Thymus (tissue), 11 donors: ENCODE data around the gene ADGRE2. TPM values are rescaled to one million over a fixed set of nuclear protein-coding genes. Genes with fewer than 3 reads are reported as not detected.

Experiments
- DNase-seq, 9 donors: peaks; one replicate each; pipeline ENCODE4 v3.0.0-alpha.2; 2013; ENCODE audit warnings: low spot score in 9 of 9, low read depth in 6 of 9, missing footprints in 1 of 9
- H3K27ac ChIP-seq, 2 donors: one replicate each; pipeline ENCODE4 v1.5.1; 2013; ENCODE audit warnings: control low read depth in 1 of 2, low read depth in 1 of 2, low read length in 1 of 2, mild to moderate bottlenecking in 1 of 2, moderate library complexity in 1 of 2
- H3K27me3 ChIP-seq, 2 donors: one replicate each; pipeline ENCODE4 v1.5.1; 2013; ENCODE audit warnings: low read length in 1 of 2; ENCODE audit not compliant: control insufficient read depth in 2 of 2, insufficient read depth in 1 of 2
- H3K36me3 ChIP-seq, 2 donors: one replicate each; pipeline ENCODE4 v1.5.1; 2013; ENCODE audit warnings: low read length in 1 of 2, mild to moderate bottlenecking in 1 of 2, moderate library complexity in 1 of 2; ENCODE audit not compliant: control insufficient read depth in 2 of 2, insufficient read depth in 2 of 2
- H3K4me1 ChIP-seq, 2 donors: one replicate each; pipeline ENCODE4 v1.5.1; 2013; ENCODE audit warnings: low read length in 2 of 2; ENCODE audit not compliant: control insufficient read depth in 2 of 2, insufficient read depth in 2 of 2
- H3K4me3 ChIP-seq, 2 donors: one replicate each; pipeline ENCODE4 v1.5.1; 2013; ENCODE audit warnings: low read length in 2 of 2, control low read depth in 1 of 2, mild to moderate bottlenecking in 1 of 2
- H3K9me3 ChIP-seq, 2 donors: one replicate each; pipeline ENCODE4 v1.5.1; 2013; ENCODE audit warnings: low read length in 1 of 2, mild to moderate bottlenecking in 1 of 2; ENCODE audit not compliant: control insufficient read depth in 2 of 2, insufficient read depth in 1 of 2
- WGBS: extraction: QIAGEN DNeasy Blood & Tissue Kit; methylation state at CpG from one replicate; pipeline ENCODE4 v1.1.7; 2013; 5-methylcytosine and 5-hydroxymethylcytosine counted together
- polyA plus RNA-seq: library from polyadenylated mRNA; stranded (reverse); fragments of 200-250 nt; gene quantifications from one replicate; pipeline ENCODE4 v1.2.3, GENCODE V29; 2013
- total RNA-seq: library from RNA; stranded (reverse); fragments of 120-200 nt; gene quantifications from one replicate; pipeline ENCODE4 v1.2.4, GENCODE V29; 2013
- donor health status: healthy.

The ADGRE2 gene
- total and polyA plus RNA-seq, 2 donors = 1.2 to 3.4 TPM

- H3K9me3 ChIP-seq = peaks cover 1 to 6% of the 10 kb centered on the region in 2 donors
- no peaks in the 10 kb centered on the region for H3K27me3 ChIP-seq
- H3K4me1 ChIP-seq = no peaks in the 10 kb centered on the region
- H3K4me3 ChIP-seq = no peak overlapping the region
- peaks cover 59 to 71% of the 10 kb centered on the region in 2 donors for H3K36me3 ChIP-seq
- H3K27ac ChIP-seq = no peak overlapping the region
- 92% methylated on average over 8 of the region's 8 CpGs for WGBS
- no peak for DNase-seq
These were observed 78.7 kb downstream of the ADGRE2 start for GRCh38 chr19:14699641-14700040.

DNA sequence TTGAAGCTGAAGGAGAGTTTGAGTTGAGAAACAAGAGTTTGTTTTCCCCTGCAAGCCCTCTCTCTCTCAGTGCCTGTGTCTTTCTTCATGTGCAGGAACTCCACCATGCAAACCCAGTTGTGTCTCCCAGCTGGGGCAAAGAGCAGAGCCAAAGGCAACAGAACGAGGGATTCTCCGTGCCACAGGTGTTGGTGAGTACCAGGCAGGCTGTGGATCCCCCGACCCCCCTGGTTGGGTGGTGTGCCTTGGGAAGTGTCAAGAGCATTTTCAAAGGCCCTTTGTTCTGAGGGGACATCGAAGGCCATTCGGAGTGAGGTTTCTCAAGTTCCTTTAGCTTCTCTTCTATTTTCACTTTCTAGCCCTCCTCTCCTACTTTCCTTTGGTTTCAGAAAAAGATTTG is 82.9 kb downstream of the ADGRE2 start:
- 99% methylated on average over 5 of the region's 5 CpGs for whole genome bisulfite sequencing
- Histone ChIP-seq H3K9me3 (no peaks in the 10 kb centered on the region), H3K27ac (no peak overlapping the region), H3K36me3 (peaks cover 30 to 34% of the 10 kb centered on the region in 2 donors), H3K4me1 (peaks cover under 1 to 2% of the 10 kb centered on the region in 2 donors), H3K4me3 (no peak overlapping the region), H3K27me3 (no peaks in the 10 kb centered on the region)
- no peak for DNase-seq

GRCh38 chr19:14694641-14695266 is 83.6 kb downstream of the ADGRE2 start:
- Histone ChIP-seq H3K27ac (no peak overlapping the region), H3K36me3 (peaks cover 23 to 26% of the 10 kb centered on the region in 2 donors), H3K4me3 (no peak overlapping the region), H3K4me1 (peaks cover 3 to 5% of the 10 kb centered on the region in 2 donors), H3K9me3 (no peaks in the 10 kb centered on the region), H3K27me3 (no peaks in the 10 kb centered on the region)
- no peak for DNase-seq
- WGBS = 98% methylated on average over 13 of the region's 13 CpGs

DNA sequence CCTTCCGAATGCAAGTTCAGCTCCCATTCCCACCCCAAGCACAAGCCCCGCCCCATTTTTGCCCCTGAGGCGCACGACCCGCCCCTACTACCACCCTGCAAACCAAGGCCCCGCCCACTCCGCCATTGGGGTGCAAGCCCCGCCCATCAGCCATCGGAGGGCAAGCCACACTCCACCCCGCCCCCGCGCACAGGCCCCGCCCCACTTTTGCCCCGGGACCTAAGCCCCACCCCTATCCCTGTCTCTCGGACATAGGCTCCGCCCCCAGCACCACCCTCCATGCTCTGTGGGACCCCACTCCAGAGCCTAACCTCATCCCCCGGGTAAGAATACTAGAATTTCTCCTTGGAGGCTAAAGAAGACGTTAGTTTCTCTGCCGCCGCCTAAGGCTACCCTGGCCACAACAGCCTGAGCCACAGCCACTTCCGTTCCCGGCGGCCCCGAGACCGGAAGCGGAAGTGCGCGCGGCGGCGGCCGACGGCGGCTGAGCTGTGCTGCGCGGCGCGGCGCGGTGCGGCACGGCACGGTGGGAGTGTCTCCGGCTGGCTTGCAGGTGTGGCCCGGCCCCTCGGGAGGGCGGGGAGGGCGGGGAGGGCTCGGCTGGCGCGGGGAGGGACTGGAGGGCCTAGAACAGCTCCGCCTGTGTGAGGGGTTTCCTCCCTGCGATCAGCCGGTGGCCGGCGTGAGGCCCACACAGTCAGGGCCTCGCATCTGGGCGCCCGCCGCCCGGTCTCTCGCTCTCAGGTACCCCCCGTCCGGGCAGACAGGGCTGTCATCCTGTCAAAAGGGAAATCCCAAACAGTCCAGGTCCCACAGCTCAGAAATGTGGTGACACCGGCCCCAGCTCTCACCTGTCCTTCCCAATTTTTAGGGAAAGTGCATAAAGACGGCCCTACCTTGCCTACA is 88.5 kb downstream of the ADGRE2 start, which contains the start of gene ZNF333:
ZNF333 (plus strand) TSS at position 451 of the 906 bp plus-strand sequence. CDS start 3,444 bp downstream, outside the sequence.
- Histone ChIP-seq H3K4me1 (peaks cover 3 to 9% of the 10 kb centered on the region in 2 donors), H3K27me3 (no peaks in the 10 kb centered on the region), H3K9me3 (no peaks in the 10 kb centered on the region), H3K4me3 (peak within 1 kb of the TSS; percentile 80 to 91), H3K27ac (peak within 1 kb of the TSS; percentile 98 to 100), H3K36me3 (peaks cover 2% of the 10 kb centered on the region in 2 donors)
- peak; percentile 76 to 95 (median 89) for DNase-seq
- under 1% methylated on average over 66 of the region's 66 CpGs for WGBS

GRCh38 chr19:14686411-14686810 is 91.9 kb downstream of the ADGRE2 start:
- Histone ChIP-seq H3K36me3 (no peaks in the 10 kb centered on the region), H3K27ac (no peak overlapping the region), H3K9me3 (no peaks in the 10 kb centered on the region), H3K27me3 (no peaks in the 10 kb centered on the region), H3K4me3 (no peak overlapping the region), H3K4me1 (peaks cover 3 to 9% of the 10 kb centered on the region in 2 donors)
- 61% methylated on average over 3 of the region's 3 CpGs for WGBS
- DNase-seq = peak in 1 of 9 donors; percentile 10

DNA sequence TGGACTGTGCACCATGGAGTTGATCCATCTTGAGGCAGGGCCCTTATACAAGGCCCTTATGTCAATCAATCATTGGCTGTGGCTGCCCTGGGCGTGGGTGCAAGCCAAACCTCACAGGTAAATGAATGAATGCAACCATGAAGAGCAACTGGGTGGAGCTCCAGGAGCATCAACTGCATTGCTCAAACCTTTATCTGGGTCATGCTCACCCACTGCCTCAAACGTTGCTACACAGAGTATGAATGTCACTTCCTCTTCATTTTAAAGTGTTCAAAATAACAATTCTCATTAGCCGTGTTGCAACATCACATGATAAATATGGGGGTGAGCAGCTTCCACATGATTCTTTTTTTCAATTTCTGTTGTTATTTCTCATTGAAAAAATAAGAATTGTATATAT is 94.9 kb downstream of the ADGRE2 start:
- H3K9me3 ChIP-seq = no peaks in the 10 kb centered on the region
- DNase-seq = peak in 1 of 9 donors; percentile 7
- H3K27ac ChIP-seq = no peak overlapping the region
- H3K36me3 ChIP-seq = no peaks in the 10 kb centered on the region
- H3K4me3 ChIP-seq = no peak overlapping the region
- no peaks in the 10 kb centered on the region for H3K4me1 ChIP-seq
- WGBS = 46% methylated on average over 3 of the region's 3 CpGs
- H3K27me3 ChIP-seq = no peaks in the 10 kb centered on the region

Other genes with a start within 250 kb of the ADGRE2 start
- 51.3 TPM for gene TECR, start 249.0 kb downstream of the ADGRE2 start, total RNA-seq
- gene TECR, start 249.0 kb downstream of the ADGRE2 start, polyA plus RNA-seq = 143 TPM
- 255 TPM for gene NDUFB7, start 206.5 kb downstream of the ADGRE2 start, total RNA-seq
- gene NDUFB7, start 206.5 kb downstream of the ADGRE2 start, polyA plus RNA-seq = 216 TPM
- gene CLEC17A, start 195.5 kb downstream of the ADGRE2 start, total RNA-seq = 1.2 TPM
- gene CLEC17A, start 195.5 kb downstream of the ADGRE2 start, polyA plus RNA-seq = 2.3 TPM
- gene ADGRE3, start 103.7 kb downstream of the ADGRE2 start, total RNA-seq = 0.33 TPM
- 0.09 TPM for gene ADGRE3, start 103.7 kb downstream of the ADGRE2 start, polyA plus RNA-seq
- 6.8 TPM for gene ZNF333, start 88.5 kb downstream of the ADGRE2 start, total RNA-seq
- 14.5 TPM for gene ZNF333, start 88.5 kb downstream of the ADGRE2 start, polyA plus RNA-seq
- gene OR7A5, start 56.6 kb upstream of the ADGRE2 start, total RNA-seq = not detected
- gene OR7A5, start 56.6 kb upstream of the ADGRE2 start, polyA plus RNA-seq = 0.16 TPM
- gene OR7C1, start 56.6 kb upstream of the ADGRE2 start, total RNA-seq = not detected
- 0.11 TPM for gene OR7C1, start 56.6 kb upstream of the ADGRE2 start, polyA plus RNA-seq
- not detected for gene OR7A10, start 70.4 kb upstream of the ADGRE2 start, total RNA-seq
- not detected for gene OR7A10, start 70.4 kb upstream of the ADGRE2 start, polyA plus RNA-seq
- gene OR7A17, start 107.6 kb upstream of the ADGRE2 start, total RNA-seq = not detected
- not detected for gene OR7A17, start 107.6 kb upstream of the ADGRE2 start, polyA plus RNA-seq
- not detected for gene OR7C2, start 162.9 kb upstream of the ADGRE2 start, total RNA-seq
- gene OR7C2, start 162.9 kb upstream of the ADGRE2 start, polyA plus RNA-seq = not detected
- gene SLC1A6, start 201.3 kb upstream of the ADGRE2 start, total RNA-seq = 0.05 TPM
- 0.18 TPM for gene SLC1A6, start 201.3 kb upstream of the ADGRE2 start, polyA plus RNA-seq